Right lung (tissue), 10 donors: Measurements from ENCODE around the gene GADD45GIP1. TPM values are rescaled to one million over a fixed set of nuclear protein-coding genes. Genes with fewer than 3 reads are reported as not detected.

ENCODE experiments used
- DNase-seq, 2 donors: peaks; one replicate each; pipeline ENCODE4 v3.0.0-alpha.2; 2013
- long read RNA-seq, 8 donors: transcript quantifications; one replicate each; lab custom pipeline, GENCODE V29; 2026
- polyA plus RNA-seq, 5 donors: library from polyadenylated mRNA; unstranded; fragments of 120-200 nt; gene quantifications; one replicate each; pipeline versions ENCODE4 v1.2.1 to v1.2.3, GENCODE V29; 2013; ENCODE audit warnings: inconsistent platforms in 1 of 5, low replicate concordance in 1 of 5; ENCODE audit not compliant: insufficient read length in 5 of 5, insufficient read depth in 1 of 5

GADD45GIP1 gene
- 10 to 100 TPM; 22.7 to 51.6 (median 25.6) TPM for polyA plus RNA-seq
- long read RNA-seq, donor 1, transcript GADD45GIP1-201 (2 exons, 1,782 nt): major isoform, 93 of 93 reads
- long read RNA-seq, donor 1, partial matches to known transcripts: 0 of 93 reads
- long read RNA-seq, donor 1, other reads (novel, unspliced or antisense): 0 of 93 reads
- long read RNA-seq, donor 2, transcript GADD45GIP1-201 (2 exons, 1,782 nt): major isoform, 49 of 49 reads
- long read RNA-seq, donor 2, partial matches to known transcripts: 0 of 49 reads
- long read RNA-seq, donor 2, other reads (novel, unspliced or antisense): 0 of 49 reads
- long read RNA-seq, donor 3, transcript GADD45GIP1-201 (2 exons, 1,782 nt): major isoform, 53 of 53 reads
- long read RNA-seq, donor 3, partial matches to known transcripts: 0 of 53 reads
- long read RNA-seq, donor 3, other reads (novel, unspliced or antisense): 0 of 53 reads
- long read RNA-seq, donor 4, transcript GADD45GIP1-201 (2 exons, 1,782 nt): major isoform, 44 of 44 reads
- long read RNA-seq, donor 4, partial matches to known transcripts: 0 of 44 reads
- long read RNA-seq, donor 4, other reads (novel, unspliced or antisense): 0 of 44 reads
- long read RNA-seq, donor 5, transcript GADD45GIP1-201 (2 exons, 1,782 nt): major isoform, 102 of 102 reads
- long read RNA-seq, donor 5, partial matches to known transcripts: 0 of 102 reads
- long read RNA-seq, donor 5, other reads (novel, unspliced or antisense): 0 of 102 reads
- long read RNA-seq, donor 6, transcript GADD45GIP1-201 (2 exons, 1,782 nt): major isoform, 82 of 82 reads
- long read RNA-seq, donor 6, partial matches to known transcripts: 0 of 82 reads
- long read RNA-seq, donor 6, other reads (novel, unspliced or antisense): 0 of 82 reads
- long read RNA-seq, donor 7, transcript GADD45GIP1-201 (2 exons, 1,782 nt): major isoform, 59 of 59 reads
- long read RNA-seq, donor 7, partial matches to known transcripts: 0 of 59 reads
- long read RNA-seq, donor 7, other reads (novel, unspliced or antisense): 0 of 59 reads
- long read RNA-seq, donor 8, transcript GADD45GIP1-201 (2 exons, 1,782 nt): major isoform, 24 of 24 reads
- long read RNA-seq, donor 8, partial matches to known transcripts: 0 of 24 reads
- long read RNA-seq, donor 8, other reads (novel, unspliced or antisense): 0 of 24 reads

DNA sequence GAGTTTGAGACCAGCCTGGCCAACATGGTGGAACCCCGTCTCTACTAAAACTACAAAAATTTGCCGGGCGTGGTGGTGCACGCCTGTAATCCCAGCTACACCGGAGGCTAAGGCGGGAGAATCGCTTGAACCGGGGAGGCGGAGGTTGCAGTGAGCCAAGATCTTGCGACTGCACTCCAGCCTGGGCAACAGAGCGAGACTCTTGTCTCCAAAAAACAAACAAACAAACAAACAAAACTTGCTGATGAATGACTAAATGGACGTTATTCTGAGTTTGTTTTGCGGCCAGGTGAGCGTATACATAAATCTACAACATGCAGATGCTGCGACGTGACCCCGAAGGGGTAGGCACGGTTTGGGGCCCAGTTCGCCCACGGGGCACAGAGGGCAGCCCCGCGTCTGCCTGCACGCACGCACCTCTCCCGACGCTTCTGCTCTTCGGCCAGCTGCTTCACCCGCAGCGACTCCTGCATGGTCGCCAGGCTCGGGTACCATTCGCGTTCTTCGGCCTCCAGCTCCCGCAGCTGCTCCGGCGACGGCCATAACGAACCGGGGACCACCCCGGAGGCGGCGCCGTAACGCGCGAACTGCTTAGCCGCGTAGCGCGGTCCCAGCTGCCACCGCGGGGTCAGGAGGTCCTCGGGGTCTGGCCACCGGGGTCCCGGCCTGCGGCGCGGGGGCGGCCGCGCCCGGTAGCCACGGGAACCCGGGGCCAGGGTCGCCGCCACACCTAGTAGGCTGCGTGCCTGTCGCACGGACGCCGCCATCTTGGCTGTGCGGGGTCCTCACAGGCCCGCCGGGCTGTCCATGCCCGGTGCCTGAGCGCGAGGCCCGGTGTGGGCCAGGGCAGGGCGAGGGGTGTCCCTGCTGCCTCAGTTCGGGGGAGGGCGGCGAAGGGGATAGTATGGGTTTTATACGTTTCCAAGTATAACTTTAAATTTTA, at the start of gene GADD45GIP1:
TSS of gene GADD45GIP1 (minus strand) at position 778 of the 943 bp plus-strand sequence. CDS start at position 767, 11 bp downstream.
- DNase-seq: peak; percentile 64 to 75

GRCh38 chr19:13005861-13006370, 48.9 kb upstream of the GADD45GIP1 start:
- DNase-seq: no peak

DNA sequence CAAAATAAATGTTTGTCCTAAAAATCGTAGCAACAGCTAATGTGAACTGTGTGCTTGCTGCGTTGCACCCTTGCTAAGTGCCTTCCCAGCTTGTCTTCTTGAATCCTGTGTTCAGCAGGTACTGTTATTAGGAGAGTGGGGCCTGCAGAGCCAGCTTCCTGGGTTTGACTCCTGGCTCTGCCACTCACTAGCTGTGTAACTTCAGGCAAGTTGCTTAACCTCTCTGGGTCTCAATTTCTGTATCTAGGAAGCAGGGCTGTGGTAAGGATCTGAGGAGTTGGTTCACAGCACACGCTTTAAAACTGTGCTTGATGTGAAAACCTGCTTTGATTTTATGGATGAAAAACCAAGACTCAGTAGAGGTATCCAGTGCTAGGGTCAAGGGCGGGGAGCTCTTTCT, 48.2 kb upstream of the GADD45GIP1 start:
- DNase-seq: no peak

- no peak for DNase-seq
Observed at GRCh38 chr19:13004273-13004672, 47.2 kb upstream of the GADD45GIP1 start.

- no peak for DNase-seq
Observed at GRCh38 chr19:13003081-13003480, 46.1 kb upstream of the GADD45GIP1 start.

DNA sequence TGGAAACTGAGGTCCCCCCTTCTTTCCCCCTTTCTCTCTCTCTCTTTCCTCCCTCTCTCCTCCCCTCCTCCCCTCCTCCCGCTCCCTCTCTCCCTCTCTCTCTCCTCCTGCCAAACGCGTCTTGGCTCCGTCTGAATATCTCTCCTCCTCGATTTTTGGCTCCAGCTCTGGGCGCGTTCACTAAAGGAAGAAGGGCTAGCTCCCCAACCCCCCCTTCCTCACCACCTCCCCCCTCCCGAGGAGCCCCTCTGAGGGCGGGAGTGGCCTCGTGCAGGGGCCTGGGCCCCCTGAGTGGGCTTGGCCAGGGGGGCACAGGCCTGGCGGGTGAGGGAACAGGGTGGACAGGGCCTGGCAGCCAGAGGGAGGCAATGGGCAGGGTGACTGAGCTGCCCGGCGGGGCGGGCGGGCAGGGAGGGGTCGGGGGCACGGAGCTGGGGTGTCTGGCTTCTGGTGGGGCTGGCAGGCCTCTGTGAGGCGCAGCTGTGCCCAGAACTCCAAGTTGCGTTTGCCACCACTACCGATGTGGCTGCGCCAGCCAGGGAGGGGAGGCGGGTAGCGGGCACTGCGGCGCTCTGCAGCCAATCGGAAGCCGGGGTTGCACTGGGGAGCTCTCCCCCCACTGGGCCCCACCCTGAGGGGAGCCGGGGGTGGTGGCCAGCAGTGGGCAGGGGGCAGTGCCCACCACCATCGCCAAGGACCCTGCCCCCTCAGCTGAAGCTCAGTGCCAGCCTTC, 45.3 kb upstream of the GADD45GIP1 start:
- DNase-seq: peak; percentile 88 to 92

- DNase-seq: no peak
Observed at GRCh38 chr19:13001502-13002165, 44.6 kb upstream of the GADD45GIP1 start.

- DNase-seq: no peak
Observed at GRCh38 chr19:13001166-13001501, 44.1 kb upstream of the GADD45GIP1 start.

DNA sequence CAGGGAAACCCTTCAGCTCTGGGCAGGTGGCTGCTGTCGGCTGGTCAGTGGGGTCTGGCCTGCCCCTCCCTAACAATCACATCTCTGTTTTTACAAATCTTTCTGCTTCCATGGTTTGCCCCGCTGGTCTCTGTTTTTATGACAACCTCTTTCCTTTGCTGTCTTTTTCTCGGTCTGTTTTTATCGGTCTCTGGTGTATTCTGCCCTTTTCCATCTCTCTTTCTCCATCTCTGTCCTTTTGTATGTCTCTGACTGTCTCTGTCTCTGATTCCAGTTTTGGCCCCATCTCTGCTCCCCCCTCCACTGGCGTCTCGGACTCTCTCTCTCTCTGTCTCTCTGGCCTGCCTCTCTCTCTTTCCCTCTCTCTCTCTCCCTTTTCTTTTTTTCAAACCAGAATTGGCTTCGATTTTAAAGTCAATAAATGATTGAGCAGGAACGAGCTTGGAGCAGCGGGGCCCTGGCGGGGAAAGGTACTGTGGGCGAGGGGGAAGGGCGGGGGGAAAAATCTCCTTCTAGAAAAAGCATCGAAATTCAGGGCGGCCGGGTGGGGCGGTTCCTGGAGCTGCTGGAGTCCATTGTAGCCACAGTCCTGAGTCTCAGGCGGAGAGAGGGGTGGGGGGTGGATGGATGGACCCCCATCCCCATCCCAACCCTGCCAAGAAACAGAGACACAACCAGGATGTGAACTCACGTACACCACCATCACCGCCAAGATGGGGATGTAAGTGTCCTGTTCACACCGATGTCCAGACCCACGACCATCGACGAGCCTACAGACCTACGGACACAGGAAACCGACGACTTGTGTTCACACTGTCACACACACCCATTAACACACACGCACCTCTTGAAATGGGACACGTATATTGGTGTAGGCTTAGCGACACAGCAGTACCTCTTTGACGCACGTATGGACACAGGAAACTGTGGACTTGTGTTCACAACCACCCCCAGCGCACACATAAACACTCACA, 41.2 kb upstream of the GADD45GIP1 start:
- DNase-seq: no peak

DNA sequence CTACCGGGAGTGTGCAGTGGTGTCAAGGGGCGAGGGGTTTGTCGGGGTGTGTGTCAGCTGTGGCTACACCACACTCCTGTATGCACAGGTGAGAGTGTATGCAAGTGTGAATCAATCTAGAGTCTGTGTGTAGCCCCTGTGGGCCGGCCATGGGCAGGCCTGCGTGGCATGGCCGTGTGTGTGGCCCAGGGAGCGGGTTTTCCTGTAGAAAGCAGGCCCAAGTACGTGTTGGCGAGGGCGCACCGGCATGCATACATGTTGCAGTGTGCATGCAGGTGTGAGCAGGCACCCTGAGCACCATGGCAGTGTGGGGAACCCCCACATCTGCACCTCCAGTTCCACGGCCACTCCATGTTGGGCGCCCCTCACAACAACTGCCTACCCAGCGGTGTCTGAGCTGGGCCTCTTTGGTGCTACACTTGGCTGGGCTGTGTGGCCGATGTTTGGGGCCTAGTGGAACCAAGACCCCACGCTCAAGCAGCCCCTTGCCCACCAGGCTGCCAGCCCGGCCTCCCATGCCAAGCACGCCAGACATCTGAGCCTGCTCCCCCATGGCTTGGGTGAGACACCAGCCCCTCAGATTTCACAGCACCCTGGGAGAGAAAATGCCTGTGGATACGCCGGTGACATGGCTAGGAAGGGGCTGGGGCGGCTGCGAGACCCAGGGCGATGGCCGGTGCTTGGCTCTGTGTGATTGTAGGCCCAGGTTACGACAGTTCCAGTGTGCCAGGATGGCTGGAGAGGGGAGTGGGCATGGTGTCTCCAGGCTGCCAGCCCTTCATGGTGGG, 40.4 kb upstream of the GADD45GIP1 start:
- DNase-seq: no peak

- no peak for DNase-seq
Observed at GRCh38 chr19:12996406-12997094, 39.5 kb upstream of the GADD45GIP1 start.

- DNase-seq: peak in 1 of 2 donors; percentile 57
Observed at GRCh38 chr19:12995596-12996405, 38.8 kb upstream of the GADD45GIP1 start.

- peak in 1 of 2 donors; percentile 55 for DNase-seq
Observed at GRCh38 chr19:12994701-12995595, 37.9 kb upstream of the GADD45GIP1 start, which contains the start of gene NFIX. TSS of gene NFIX (plus strand) at chr19:12995475. CDS start at chr19:12995838, 363 bp downstream.

DNA sequence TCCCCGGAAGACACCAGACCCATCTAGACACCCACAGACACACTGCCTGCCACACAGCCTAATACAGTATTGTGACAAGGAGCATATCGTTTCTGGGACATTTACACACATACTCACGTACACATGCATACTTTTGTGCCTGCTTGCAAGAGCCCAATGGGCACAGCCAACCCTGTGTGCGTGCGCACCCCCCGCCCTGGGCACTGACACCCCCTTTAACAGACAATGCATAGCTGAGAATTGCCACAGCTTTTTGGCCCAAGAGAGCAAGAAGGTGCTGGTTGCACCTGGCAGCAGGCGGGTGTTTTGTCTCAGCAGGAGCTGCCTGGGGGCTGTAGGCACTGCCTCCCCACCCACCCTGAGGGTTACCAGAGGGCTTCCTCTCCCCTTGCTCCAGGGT, 36.5 kb upstream of the GADD45GIP1 start:
- no peak for DNase-seq
